Skin epidermis (tissue), 12 donors: ENCODE data around the gene DVL1.

Source experiments
- H3K27ac ChIP-seq, 21 experiments: fragments of 200-600 bp; sonication (generic) in 11 of 21; one replicate each; pipeline ENCODE4 v1.5.0; 2020; ENCODE audit warnings: mild to moderate bottlenecking in 3 of 21, inconsistent platforms in 2 of 21, moderate library complexity in 2 of 21
- H3K4me3 ChIP-seq, 7 experiments: fragments of 200-600 bp; sonication (generic) in 2 of 7; one replicate each; pipeline ENCODE4 v1.5.0; 2020; ENCODE audit warnings: inconsistent platforms in 2 of 7, mild to moderate bottlenecking in 2 of 7, moderate library complexity in 1 of 7

Gene DVL1

GRCh38 chr1:1293263-1294249 is 55.7 kb downstream of the DVL1 start:
- no peak overlapping the region for H3K4me3 ChIP-seq
- H3K27ac ChIP-seq, result no peak overlapping the region

GRCh38 chr1:1292851-1293250 is 56.4 kb downstream of the DVL1 start:
- Histone ChIP-seq H3K4me3 (no peak overlapping the region), H3K27ac (no peak overlapping the region)

- no peak overlapping the region for H3K27ac ChIP-seq
- no peak overlapping the region for H3K4me3 ChIP-seq
Observed at GRCh38 chr1:1292442-1292779, 56.8 kb downstream of the DVL1 start.

- no peak overlapping the region for H3K4me3 ChIP-seq
- no peak overlapping the region for H3K27ac ChIP-seq
Observed at GRCh38 chr1:1291548-1292441, 57.4 kb downstream of the DVL1 start.

GRCh38 chr1:1291023-1291528 is 58.1 kb downstream of the DVL1 start:
- no peak overlapping the region for H3K27ac ChIP-seq
- no peak overlapping the region for H3K4me3 ChIP-seq

- H3K4me3 ChIP-seq, result no peak overlapping the region
- H3K27ac ChIP-seq, result no peak overlapping the region
Observed at GRCh38 chr1:1290238-1290731, 58.9 kb downstream of the DVL1 start.

- Histone ChIP-seq H3K27ac (no peak overlapping the region), H3K4me3 (no peak overlapping the region)
Observed at GRCh38 chr1:1287288-1288110, 61.7 kb downstream of the DVL1 start.

- no peak overlapping the region for H3K4me3 ChIP-seq
- no peak overlapping the region for H3K27ac ChIP-seq
Observed at GRCh38 chr1:1286313-1287261, 62.6 kb downstream of the DVL1 start.

GRCh38 chr1:1285611-1286311 is 63.5 kb downstream of the DVL1 start:
- H3K4me3 ChIP-seq, result no peak overlapping the region
- no peak overlapping the region for H3K27ac ChIP-seq
